GM18507 (cell line): ENCODE results near the gene TMEFF1.

ENCODE experiments used
- DNase-seq: peaks from one replicate; pipeline ENCODE4 v3.0.0; 2011; ENCODE audit warnings: low read depth; ENCODE audit not compliant: insufficient read length; ENCODE audit errors: extremely low spot score
- FAIRE-seq: peaks from 2 replicates; lab custom pipeline; 2011; peaks lifted over from hg19 to GRCh38; lab: Jason Lieb, UNC

TMEFF1 gene

GRCh38 chr9:100557053-100557452, 84.1 kb downstream of the TMEFF1 start:
- FAIRE-seq = no peak
- no peak for DNase-seq

DNA sequence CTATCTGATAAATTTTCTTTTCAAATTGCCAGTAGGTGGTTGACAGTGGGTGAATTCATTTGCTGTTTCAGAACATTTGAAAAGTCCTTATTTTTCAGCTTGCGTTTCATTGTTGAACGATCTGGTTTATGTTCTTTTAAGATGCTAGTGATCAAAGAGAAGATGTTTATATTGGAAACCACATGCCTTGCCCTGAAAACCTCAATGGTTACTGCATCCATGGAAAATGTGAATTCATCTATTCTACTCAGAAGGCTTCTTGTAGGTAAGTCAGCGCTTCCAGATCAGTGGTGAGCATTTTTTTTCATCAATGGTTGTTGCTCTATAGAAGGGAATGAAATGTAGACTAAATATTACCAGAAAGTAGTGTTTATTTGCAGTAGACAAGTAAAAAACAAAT, 88.3 kb downstream of the TMEFF1 start:
- no peak for DNase-seq

DNA sequence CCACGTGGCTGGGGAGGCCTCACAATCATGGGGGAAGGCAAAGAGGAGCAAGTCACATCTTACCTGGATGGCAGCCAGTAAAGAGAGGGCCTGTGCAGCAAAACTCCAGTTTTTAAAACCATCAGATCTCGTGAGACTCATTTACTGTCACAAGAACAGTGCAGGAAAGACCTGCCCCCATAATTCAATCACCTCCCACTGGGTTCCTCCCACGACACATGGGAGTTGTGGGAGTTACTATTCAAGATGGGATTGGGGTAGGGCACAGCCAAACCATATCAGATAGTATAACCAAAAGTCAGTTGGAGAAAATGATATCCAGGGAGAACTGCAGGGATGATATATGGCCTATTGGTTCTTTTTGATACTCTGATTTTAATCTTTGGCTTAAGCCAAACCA, 94.9 kb downstream of the TMEFF1 start:
- DNase-seq (no peak), FAIRE-seq (no peak)

More for the DNA sequence above, 88.3 kb downstream of the TMEFF1 start:
- no peak for FAIRE-seq

- DNase-seq (no peak), FAIRE-seq (no peak)
These were observed 100.8 kb downstream of the TMEFF1 start for GRCh38 chr9:100573655-100574260.

DNA sequence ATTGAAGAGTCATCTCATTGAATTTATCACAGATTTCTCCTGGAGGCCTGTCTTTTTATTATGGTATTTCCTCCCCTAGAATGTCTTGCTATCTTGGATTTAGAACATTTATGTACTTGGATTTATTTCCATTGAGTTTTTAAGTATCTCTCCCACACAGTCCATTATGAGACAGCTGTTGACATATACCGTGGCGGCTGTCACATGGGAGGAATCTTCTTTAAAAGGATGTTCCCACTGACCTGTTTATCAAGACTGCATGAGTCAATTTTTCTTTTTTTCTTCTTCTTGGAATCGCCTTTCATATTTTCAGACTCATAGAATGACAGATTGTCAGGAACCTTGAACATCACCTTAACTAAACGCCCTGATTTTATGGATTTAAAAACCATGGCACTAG, 102.1 kb downstream of the TMEFF1 start:
- no peak for DNase-seq
- no peak for FAIRE-seq

DNA sequence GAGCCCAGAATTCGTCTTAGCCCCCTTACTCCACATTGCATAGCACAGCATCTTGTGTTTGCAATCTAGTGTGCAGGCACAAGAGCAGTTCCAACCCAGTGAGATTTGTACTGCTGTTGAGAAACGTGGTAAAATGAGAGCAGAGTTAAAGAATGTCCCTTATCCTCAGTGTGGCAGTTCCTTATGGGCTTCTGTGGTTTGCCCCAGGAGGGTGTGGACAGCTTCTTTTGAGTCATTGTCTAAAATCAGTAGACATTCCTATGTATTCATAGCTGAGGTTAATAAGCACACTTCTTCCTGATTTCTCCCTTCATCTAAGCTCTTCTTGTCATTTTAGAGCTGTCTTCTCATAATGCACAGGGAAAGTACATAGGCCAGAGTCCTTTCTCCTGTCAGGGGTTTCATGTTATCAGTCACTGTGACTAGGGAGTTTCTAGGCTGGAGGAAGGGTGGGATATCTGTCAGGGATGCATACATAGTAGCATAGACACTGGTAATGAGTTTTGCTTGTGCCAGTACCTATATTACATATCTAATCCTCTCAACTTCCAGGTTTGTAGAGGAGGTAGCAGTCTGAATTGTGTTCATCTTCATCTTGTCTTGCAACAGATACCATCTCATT, 102.9 kb downstream of the TMEFF1 start:
- DNase-seq = no peak
- FAIRE-seq = no peak

DNA sequence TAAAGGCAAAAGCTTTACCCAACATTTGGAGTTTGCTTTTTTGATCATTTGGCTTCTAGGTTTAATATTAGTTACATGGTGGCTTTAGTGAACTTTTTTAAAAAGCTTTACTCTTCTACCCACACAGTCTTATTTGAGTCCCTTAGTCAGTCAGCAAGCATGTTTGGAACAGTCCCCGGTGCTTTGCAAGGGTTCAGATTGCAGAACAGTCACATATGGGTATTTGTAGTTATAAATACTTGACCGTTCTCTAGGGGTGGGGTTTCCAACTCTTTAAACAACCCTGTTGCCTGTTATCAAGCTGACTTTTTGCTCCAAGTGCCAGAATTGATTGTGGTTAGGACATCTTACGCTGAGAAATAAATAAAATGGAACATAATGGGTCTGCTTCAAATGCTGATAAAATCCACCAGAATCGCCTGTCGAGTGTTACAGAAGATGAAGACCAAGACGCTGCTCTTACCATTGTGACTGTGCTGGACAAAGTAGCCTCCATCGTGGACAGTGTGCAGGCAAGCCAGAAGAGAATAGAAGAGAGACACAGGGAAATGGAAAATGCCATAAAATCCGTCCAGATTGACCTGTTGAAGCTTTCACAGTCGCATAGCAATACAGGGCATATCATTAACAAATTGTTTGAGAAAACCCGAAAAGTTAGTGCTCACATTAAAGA, 105.0 kb downstream of the TMEFF1 start, which contains the start of gene CAVIN4:
Gene CAVIN4, plus strand, starts transcription at position 304 of the 673 bp plus-strand sequence. Its CDS starts 65 bp downstream, at position 369.
- FAIRE-seq (no peak), DNase-seq (no peak)

DNA sequence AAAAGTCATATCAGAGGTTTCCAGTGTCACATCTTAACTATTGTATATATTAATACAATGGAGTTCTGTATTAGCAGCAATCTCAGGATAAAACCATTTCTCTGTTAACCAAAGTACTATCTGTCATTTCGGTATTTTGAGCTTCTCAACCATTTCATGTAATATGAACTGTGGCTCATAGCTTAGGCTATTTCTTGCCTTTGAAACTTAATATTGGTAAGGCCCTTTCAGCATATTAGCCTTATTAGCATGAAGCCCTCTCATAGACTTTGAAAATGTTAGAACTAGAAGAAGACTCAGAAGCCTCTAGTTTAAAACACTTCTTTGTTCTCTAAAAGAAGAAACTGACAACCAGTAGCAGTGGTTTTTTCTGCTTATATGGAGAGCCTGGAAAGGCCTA, 105.7 kb downstream of the TMEFF1 start:
- DNase-seq (no peak), FAIRE-seq (no peak)

DNA sequence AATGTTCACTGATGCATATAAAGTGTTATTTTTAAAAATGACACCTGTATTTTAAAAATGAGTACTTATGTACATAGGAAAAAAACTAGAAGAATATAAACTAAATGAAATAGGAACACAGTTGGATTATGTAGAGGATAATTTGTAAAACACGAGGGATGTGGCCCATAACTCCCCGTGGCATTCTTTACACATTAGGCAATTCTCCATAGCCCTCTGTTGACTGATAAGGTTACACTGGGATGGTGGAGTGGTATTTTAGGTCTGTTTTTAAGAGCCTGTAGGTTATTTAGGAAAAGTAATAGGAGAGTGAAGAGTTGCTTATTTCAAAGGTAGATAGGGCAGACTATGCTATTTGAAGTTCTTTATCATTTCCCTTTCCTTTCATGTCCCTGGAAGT, 106.7 kb downstream of the TMEFF1 start:
- no peak for DNase-seq
- FAIRE-seq = no peak

GRCh38 chr9:100580257-100580656, 107.3 kb downstream of the TMEFF1 start:
- FAIRE-seq (no peak), DNase-seq (no peak)

DNA sequence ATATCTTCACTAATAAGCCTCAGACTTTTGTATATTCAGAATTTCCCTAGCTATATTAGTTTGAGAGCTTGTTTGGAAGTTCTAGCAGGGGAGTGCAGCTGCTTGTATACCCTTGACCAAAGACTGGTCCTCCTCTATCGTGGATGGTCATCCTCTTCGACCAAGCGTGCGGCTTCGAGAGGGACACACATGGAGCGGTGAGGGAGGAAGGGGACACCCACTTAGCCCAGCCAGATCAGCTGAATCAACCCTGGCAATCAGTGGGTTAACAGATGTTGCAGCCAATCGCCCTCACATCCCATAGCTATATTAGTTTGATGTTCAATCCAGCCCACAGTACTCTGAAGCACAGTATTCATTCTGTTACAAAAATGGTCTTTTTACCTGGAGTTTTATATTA, 108.1 kb downstream of the TMEFF1 start:
- no peak for DNase-seq
- no peak for FAIRE-seq

DNA sequence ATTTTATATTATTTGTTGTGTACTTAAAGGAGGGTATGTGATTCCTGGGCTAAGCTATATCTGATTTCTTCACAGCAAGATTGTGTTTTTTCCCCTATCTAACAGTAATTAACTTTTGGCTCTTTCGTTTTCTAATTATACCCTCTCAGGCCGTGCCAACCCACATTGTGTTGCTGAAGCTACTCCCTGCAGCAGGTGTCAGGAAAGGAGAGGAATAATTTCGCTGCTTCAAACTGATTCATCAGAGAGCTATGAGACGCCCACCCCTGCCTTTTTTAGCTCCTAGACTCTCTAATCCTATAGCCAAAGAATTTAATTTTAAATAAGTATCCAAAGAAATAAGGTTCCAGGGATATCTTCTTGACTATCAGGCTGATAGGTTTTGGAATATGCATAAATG, 108.7 kb downstream of the TMEFF1 start:
- FAIRE-seq = no peak
- DNase-seq = no peak

DNA sequence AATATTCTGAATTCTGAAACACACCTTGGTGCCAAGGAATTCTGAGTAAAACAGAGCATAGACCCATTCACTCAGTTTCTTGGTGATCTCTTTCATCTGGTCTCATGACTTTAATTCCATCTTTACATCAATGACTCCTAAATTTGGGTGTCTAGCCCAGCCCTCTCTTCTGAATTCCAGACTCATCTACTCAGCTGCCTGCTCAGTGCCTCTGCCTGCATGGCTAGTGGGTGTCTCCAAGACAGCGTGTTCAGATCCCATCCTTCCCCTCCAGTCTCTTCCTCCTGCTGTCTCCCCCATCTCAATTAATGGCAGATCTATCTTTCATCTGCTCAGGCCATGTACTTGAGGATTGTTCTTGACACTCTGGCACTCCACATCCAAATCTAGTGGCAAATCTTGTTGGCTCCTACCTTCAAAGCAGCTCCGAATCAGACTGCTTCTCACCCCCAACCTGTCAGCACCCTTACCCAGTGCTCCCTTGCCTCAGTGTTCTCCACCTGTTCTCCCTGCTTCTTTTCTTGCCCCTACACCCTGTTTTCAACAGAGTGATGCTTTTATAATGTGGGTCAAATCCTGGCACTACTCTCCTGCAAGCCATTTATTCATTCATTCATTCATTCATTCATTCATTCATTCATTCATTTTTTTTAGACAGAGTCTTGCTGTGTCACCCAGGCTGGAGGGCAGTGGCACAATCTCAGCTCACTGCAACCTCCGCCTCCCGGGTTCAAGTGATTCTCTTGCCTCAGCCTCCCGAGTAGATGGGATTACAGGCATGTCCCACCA, 110.3 kb downstream of the TMEFF1 start:
- DNase-seq (no peak), FAIRE-seq (no peak)

- no peak for DNase-seq
- no peak for FAIRE-seq
These were observed 112.0 kb downstream of the TMEFF1 start for GRCh38 chr9:100584951-100585350.

GRCh38 chr9:100586093-100586492, 113.1 kb downstream of the TMEFF1 start:
- DNase-seq (no peak), FAIRE-seq (no peak)

- no peak for DNase-seq
- FAIRE-seq = no peak
These were observed 114.4 kb downstream of the TMEFF1 start for GRCh38 chr9:100587375-100587774.

DNA sequence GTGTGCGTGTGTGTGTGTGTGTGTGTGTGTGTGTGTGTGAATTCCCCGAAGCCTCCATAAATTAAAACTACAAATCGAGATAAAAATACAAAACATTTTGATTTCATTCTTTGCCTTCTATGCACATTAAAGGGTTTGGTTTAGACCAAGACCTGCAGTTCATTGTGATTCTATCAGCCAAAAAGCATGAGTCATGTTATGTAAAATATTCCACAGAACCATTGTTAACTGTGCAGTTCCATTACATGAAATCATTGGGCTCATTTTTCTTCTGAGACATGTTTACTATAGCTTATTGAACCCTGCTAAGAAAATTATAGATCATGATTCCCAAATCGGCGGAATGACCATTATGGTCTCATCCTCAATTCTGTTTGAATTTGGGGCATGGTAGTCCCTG, 116.6 kb downstream of the TMEFF1 start:
- FAIRE-seq (no peak), DNase-seq (no peak)

DNA sequence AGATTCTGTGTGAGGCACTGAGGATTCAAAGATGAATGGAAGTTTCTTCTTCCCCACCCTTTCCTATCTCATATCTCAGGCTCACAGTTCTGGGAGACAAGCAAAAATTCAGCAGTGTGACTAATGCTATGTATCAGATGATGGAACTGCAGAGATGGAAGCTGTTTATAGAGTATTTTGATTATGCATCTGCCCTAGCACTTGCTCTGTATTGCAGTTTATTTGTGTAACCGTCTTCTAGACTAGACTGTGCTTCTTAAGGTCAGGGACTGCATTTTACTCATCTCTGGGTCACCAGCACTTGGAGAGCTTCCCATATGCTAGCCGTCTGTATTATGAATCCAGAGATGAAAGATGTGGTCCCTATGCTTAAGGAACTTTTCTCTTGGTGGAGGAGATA, 117.5 kb downstream of the TMEFF1 start:
- FAIRE-seq (no peak), DNase-seq (no peak)

DNA sequence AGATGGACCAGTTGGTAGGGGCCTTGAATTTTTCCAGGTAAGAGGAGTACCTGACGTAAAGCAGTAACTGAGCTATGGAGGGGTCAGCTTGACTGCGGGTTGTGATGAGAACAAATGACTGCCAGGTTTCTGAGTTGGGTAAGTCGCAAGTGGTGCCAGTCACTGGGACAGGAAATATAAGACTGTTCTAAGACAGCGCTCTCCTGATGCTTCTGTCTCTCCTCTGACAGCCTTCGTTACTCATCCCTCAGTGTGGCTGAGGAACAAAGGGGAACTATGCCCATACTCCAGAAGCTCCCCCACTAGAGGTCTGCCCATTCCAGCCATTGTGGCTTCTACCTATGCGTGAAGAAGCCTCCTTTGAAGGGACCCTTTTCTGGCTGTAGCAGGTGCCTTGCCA, 118.2 kb downstream of the TMEFF1 start:
- DNase-seq = no peak
- FAIRE-seq = no peak
